Astrocyte of the cerebellum (primary cell): ENCODE results near the gene SLX9.

Source experiments
- DNase-seq: peaks from one replicate; pipeline ENCODE4 v3.0.0-alpha.2; 2011; ENCODE audit warnings: low read depth
- H3K4me3 ChIP-seq: 2 replicates; pipeline ENCODE4 v1.5.1; 2011; ENCODE audit warnings: mild to moderate bottlenecking, low read depth, low read length, moderate library complexity
- CTCF ChIP-seq: IDR thresholded peaks from 2 replicates; pipeline ENCODE4 v1.5.1; 2012; ENCODE audit warnings: low read length, low read depth, moderate library complexity, mild to moderate bottlenecking; ENCODE audit errors: missing control alignments
- in situ Hi-C: cut with HindIII; loops from 2 replicates; pipeline ENCODE4 v1.10.0; 2017; ENCODE audit warnings: low sequenced_read_pairs

SLX9 gene

GRCh38 chr21:44967082-44968047 is 27.5 kb downstream of the SLX9 start:
- no peak for TF ChIP-seq CTCF
- no peak overlapping the region for H3K4me3 ChIP-seq
- in situ Hi-C loops = no loop called here
- DNase-seq = no peak

DNA sequence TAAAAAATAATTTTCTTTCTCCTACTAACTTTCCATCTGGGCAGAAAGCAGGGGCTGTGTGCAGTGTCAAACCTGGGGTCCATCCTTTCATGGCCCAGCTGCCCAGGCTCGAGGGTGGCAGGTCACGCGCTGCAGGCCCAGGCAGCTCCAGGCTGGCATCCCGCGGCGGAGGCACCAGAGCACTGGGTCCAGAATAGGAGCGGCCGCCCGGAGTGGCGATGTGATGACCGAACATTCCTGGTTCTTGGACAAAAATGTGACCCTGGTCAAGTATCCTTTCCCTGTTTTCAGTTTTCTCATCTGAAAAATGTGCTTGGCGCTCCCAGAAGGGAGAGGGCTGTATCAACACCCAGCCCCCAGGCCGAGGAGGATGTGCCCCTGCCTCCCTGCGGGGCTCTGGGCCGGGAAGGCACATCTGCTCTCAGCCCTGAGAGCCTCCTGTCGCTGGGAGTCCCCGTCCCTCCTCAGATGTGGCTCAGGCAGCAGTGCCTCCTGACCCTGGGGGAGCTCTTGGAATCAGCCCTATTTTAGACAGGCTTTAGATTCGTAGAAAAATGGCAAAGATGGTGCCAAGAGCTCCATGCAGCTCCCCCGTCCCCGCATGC is 29.3 kb downstream of the SLX9 start:
- in situ Hi-C loops = no loop called here
- TF ChIP-seq CTCF = no peak
- DNase-seq = no peak
- no peak overlapping the region for H3K4me3 ChIP-seq

GRCh38 chr21:44969931-44970755 is 30.3 kb downstream of the SLX9 start:
- H3K4me3 ChIP-seq = no peak overlapping the region
- in situ Hi-C loops = no loop called here
- no peak for DNase-seq
- TF ChIP-seq CTCF = no peak

DNA sequence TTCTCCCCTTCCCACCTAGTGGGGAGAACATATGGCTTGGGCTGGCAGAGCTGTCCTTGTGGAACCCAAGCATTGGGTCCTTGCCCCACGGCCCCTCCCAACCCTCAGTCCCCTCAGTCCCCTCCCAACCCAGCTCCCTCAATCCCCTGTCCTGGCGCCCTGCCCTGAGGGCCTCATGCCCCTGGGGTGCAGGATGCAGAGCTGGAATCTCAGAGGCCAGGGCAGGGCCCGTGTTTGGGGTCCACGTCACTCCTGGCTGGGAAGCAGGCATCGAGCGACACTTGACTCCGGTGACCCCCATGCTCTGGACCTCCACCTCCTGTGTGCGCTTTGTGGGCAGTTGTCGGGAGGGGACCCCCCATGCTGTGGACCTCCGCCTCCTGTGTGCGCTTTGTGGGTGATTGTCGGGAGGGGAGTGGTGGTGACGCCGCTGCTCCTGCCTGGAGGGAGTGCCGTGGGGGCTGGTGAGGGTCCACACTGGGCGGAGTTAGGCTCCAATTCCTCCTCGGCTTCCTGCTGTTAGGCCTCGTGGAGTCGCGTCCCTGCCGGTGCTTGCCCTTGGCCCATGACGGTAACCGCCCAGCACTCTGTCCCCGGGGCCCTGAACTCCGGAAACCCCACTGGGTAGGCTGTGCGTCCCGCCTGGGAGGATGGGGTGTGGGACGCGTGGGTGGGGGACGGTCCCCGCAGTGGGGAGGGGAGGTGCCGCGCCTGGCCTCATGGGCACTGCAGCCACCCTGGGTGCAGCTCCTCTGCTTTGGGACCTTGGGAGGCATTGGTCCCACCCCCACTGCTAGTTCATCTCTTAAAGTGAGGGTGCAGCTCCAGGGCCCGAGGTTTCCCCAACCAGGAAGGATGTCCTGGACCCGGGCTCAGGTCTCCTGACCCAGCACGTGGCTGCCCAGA is 31.2 kb downstream of the SLX9 start:
- H3K4me3 ChIP-seq = no peak overlapping the region
- DNase-seq = no peak
- in situ Hi-C loops = no loop called here
- no peak for TF ChIP-seq CTCF

DNA sequence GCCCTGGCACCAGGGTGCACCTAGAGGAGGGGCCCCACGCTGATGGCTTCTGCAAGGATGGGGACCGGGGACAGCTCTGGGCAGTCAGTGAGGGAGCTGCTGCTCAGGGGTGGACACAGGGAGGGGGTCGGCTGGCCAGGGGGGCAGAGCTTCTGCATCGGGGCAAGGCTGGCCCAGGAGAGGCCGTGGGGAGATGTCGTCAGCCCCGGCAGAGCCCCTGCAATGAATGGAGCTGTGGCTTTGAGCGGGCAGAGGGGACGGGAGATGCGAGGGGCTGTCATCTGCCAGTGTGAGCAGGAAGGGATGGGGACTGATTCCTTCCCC is 31.8 kb downstream of the SLX9 start:
- TF ChIP-seq CTCF = no peak
- DNase-seq = no peak
- in situ Hi-C loops = no loop called here
- no peak overlapping the region for H3K4me3 ChIP-seq
